ENCODE results near the gene RPL22L1.

DNA sequence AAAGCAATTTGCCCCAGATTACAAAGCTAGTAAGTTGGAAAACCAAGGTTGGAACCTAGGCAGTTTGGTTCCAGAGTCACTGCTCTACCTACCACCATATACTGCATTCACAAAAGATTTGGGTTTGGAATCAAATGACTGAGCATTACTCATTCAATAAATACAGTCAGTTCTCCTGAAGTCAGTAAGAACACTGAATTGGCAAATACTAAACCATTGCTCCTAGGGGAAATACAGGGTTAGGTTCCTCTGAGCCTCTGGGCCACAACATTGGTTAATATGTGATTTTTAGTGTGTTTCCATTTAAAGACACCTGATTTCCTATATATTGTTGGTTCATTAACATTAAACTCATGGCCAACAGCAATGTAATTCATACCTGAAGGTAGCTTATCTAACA lies 40.5 kb upstream of the RPL22L1 start:
- no peak for TF ChIP-seq CTCF (IDR thresholded peaks at IDR 0.05)
- no peak for TF ChIP-seq POLR2A (IDR thresholded peaks at IDR 0.05)
